OCI-LY3 (cell line): ENCODE results near the gene OR9G1.

Experiments
- CTCF ChIP-seq: fragments of 200-600, 300-600 bp; sonication (generic); IDR thresholded peaks from 2 replicates; pipeline ENCODE4 v1.5.1; 2014; ENCODE audit warnings: antibody characterized with exemption, low read length, low read depth
- EZH2phosphoT487 ChIP-seq: fragments of 200-600 bp; shearing (Covaris generic); IDR thresholded peaks from 2 replicates; pipeline ENCODE4 v1.6.1; 2018; ENCODE audit warnings: antibody characterized with exemption, mixed run types, low read depth

GRCh38 chr11:56659755-56660154, 39.1 kb upstream of the OR9G1 start:
- TF ChIP-seq CTCF: no peak
- no peak for TF ChIP-seq EZH2phosphoT487
